Vagina (tissue), 2 donors: Measurements from ENCODE around the gene PPM1A.

Source experiments
- CTCF ChIP-seq, 3 experiments: fragments of 450-650 bp in 2 of 3; fragments of 200-600 bp in 1 of 3; sonication (generic) in 1 of 3; IDR thresholded peaks; one replicate each; pipeline ENCODE4 v1.5.1; 2017 to 2019; ENCODE audit warnings: antibody characterized with exemption in 3 of 3, mild to moderate bottlenecking in 2 of 3, moderate library complexity in 2 of 3
- POLR2A ChIP-seq, 2 donors: fragments of 450-650 bp; IDR thresholded peaks; one replicate each; pipeline ENCODE4 v1.6.1; 2017; ENCODE audit warnings: antibody characterized with exemption in 2 of 2, mild to moderate bottlenecking in 2 of 2, moderate library complexity in 2 of 2
- POLR2AphosphoS5 ChIP-seq, 2 donors: sonication (generic); formaldehyde crosslinking; IDR thresholded peaks; one replicate each; pipeline ENCODE4 v1.9.0; 2017; ENCODE audit warnings: antibody characterized with exemption in 2 of 2, mild to moderate bottlenecking in 2 of 2, low read depth in 1 of 2; ENCODE audit not compliant: insufficient read depth in 1 of 2

- no peak for TF ChIP-seq CTCF (IDR thresholded peaks at IDR 0.05)
- no peak for TF ChIP-seq POLR2A (IDR thresholded peaks at IDR 0.05)
- no peak for TF ChIP-seq POLR2AphosphoS5 (IDR thresholded peaks at IDR 0.05; ENCODE audit: insufficient read depth in 1 of 2, low read depth in 1 of 2)
These were observed 97.7 kb downstream of the PPM1A start for GRCh38 chr14:60346706-60347105.
